HG03066 (cell line): ENCODE measurements around the gene MALRD1.
"Not testable (repeated sequence)": the region's sequence is repeated elsewhere in the genome, so short reads cannot be mapped to it uniquely, and the experiment has no call there.

ENCODE experiments used
- ATAC-seq: cut with Tn5 transposase; IDR thresholded peaks from one replicate; pipeline ENCODE4 v1.9.1; 2021; ENCODE audit warnings: low read depth; ENCODE audit not compliant: unreplicated experiment

Gene MALRD1

DNA sequence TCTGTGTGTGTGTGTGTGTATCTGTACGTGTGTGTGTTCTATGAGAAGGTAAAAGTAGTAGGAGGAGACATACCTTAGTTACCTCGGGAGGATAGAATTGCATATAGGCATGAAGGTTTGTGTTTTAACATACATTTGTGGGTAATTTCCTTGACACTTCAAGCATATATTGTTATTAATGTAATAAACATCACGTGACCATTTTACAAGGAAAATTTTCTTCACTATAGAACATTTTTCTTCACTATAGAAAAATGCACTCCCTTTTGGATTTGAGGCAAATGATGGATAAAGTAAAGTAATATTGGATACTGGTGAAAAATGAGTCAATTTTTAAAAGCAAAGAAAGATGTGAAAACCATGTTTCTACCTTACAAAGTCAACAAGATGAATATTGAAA lies 640.6 kb downstream of the MALRD1 start:
- no peak for ATAC-seq

DNA sequence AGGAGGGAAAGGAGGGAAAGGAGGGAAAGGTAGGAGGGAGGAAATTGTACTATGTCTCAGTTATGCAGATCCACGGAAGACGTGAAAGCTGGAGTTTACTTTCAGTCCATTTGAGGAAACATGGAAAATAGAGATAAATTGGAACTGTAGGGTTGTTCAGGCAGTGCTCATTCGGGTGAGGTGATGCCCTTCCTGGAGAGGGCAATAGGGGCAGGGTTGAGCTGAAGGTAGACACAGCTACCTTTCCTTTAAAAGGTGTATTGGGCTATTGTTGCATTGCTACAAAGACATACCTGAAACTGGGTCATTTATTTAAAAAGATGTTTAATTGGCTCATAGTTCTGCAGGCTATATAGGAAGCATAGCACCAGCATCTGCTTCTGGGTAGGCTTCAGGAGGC lies 650.7 kb downstream of the MALRD1 start:
- ATAC-seq, result no peak

DNA sequence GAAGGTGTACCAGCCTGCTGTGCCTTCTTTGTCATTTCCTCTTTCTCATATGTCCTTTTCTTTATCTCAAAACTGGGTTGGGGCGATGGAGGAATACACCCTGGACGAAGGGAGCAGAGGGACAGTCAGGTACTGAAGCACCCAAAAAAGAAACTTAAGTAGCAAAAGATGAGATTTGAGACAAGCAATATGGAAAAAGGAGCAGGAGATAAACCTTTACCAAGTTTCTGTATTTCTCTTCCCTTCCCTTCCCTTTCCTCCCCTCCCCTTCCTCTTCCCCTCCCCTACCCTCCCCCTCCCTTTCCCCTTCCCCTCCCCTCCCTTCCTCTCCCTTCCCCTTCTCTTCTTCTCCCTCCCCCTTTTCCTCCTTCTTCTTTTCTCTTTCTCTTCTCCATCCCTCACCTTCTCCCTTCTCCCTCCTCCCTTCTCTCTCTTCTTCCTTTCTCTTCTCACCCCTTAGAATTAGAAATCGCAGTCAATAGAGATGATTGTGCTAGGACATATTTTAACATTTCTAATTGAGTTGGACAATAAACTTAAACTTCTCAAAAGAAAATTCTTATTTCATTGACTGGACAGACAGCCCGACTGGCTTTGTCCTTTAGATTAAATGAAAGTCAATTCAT lies 652.9 kb downstream of the MALRD1 start:
- no peak for ATAC-seq

DNA sequence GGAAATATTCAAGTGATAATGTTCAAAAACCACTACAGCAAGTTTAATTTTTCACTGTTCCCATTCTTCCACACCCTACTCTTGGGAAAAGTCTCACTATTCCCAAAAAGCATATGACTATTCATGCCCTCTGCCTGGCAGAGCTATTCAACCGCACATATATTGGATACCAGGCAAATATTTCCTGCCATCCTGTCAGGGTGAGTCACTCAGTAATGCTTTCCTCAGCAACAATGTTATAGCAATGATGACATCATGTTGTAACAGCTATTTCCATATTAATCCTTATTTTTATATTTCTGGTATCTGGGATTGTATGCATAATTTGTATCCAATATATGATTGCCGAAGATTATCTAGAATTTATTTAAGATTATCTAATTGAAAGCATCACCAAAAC lies 653.6 kb downstream of the MALRD1 start:
- no peak for ATAC-seq

DNA sequence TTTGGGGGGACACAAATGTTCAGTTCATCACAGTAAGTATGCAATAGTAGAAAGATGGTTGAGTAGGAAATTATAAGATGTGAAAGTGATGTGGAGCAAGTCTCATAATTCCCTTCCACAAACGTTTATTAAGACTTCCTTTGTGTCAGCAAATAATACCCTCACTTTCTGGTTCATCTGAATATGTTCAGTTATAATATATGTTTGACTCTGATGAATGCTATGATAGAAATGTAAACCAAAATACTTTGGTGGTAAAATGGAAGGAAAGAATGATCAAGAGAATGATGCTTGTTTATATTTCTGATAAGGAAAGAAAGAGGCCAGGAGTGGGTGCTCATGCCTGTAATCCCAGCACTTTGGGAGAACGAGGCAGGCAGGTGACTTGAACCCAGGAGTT lies 655.9 kb downstream of the MALRD1 start:
- no peak for ATAC-seq

DNA sequence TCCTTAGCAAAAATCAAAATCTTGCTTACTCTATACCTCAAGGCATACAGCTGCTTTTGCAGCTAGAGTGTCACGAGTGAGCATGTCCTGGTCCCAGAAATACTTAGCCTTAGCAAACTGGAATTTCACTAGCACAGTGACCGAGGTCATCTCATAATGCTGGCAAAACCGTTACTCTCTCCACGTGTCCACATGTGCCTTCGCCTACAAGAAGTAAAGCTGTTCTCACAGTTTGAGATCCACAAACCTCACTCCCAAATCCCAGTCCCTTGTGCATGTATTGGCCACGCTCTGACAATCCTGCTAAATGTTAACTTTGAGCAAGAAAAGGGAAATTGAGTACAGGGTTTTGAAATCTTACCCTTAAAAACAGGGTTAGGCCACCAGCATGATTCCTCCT lies 656.6 kb downstream of the MALRD1 start:
- no peak for ATAC-seq

DNA sequence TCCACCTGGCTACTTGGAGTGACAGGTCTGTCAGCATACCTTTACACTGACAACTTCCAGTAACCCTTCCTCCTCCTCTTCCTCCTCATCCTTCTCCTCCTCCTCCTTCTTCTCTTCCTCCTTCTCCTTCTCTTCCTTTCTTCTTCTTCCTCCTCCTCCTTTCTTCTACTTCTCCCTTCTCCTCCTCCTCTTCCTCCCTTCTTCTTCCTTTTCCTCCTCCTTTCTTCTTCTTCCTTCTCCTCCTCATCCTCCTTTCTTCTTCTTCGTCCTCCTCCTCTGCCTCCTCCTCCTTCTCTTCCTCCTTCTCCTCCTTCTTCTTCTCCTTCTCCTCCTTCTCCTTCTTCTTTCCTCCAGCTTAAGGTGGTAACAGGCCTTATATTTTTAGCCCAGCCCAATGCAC lies 658.3 kb downstream of the MALRD1 start:
- no peak for ATAC-seq

DNA sequence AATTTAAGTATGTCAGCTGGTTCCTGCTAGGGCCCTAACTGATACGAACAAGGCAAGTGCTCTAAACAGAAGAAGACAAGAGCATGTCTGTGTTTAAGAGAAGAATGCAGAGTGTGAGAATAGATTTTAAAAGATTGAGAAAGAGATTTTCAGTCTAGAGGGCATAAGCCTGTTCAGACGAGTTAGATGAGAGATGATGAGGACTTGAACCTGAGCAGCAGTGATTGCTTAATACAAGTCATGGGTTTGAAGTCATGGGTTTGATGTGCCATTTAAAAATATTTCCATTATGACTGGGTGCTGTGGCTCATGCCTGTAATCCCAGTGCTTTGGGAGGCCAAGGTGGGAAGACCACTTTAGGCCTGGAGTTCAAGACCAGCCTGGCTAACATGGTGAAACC lies 658.8 kb downstream of the MALRD1 start:
- ATAC-seq, result no peak

DNA sequence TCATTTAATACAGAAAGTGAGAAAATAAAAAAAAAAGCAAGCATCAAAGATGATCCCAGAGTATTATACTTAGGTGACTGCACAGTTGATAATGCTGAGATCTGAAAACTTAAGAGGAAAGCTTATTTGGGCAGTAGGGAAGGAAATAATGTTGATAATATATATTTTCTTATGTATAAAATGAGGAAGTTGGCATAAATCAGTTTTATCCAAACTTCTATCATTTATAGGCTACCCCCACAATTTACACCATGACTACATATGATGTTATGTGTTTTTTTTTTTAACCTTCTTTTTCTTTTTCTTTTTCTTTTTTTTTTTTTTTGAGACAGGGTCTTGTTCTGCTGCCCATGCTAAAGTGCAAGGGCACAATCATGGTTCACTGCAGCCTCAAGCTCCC lies 659.4 kb downstream of the MALRD1 start:
- ATAC-seq, result no peak

DNA sequence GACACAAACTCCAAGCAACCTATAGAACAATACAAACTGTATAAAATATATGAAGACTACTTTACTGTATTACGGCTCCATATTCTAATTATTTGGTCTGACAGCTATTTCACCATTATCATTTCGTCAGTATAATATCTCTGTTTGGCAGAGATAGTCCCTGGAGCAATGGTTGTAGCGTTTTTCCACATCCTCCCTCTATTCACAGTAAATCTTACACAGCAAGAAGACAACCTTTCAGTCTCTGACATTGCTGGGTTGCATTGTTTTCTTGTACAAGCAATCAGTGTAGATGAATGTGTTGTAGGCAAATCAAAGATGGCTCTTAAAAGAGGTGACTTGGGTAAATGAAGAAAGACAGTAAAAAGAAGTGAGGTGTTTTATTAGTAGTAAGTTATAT lies 662.0 kb downstream of the MALRD1 start:
- ATAC-seq, result no peak

DNA sequence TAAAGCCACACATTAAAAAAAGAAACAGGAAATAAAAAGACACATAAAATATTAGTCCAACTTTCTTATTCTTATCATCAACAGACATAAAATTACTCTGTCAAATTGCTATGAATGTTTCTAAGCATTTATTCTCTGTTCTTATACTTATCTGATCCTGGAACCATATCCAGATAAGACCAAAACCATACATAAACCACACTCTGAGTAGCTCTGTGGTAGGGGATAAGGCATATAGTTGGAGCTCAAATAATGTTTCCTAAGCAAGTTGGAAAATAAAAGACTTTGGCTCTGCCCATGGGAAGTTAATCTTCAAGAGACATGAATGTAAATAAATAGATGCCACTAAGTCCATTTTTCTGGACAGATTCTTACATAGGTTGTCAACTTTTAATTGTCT lies 664.6 kb downstream of the MALRD1 start:
- no peak for ATAC-seq

DNA sequence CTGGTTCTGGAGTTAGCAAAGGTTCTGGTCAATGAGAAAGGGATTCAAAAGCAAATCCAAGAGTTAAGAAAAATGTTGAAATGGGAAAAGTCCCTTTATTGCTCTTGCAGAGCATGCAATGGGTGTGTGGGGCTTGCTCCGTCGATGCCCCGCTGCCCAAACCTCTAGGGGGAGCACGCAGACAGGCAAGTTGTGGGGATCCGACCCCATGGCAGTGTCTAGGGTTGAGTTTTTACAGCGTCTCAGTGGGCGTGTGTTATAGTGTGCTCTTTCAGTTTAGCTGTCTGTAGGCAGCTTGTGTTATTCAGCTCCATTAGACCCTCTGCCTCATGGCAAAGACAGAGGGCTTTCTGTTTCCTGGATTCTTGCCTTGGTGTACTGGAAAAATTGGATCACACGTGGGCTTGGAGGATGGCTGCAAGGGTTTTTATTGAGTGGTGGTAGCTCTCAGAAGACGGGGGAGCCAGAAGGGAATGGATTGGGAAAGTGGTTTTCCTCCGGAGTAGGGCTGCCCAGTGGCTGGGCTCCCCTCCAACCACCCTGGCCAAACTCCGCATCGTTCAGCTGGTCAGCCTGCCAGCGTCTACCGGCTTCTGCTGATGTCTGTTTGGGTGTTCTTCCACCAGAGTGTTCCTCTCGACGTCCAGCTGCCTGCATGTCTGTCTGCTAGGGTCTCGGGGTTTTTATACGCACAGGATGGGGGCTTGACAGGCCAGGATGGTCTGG lies 665.4 kb downstream of the MALRD1 start:
- no peak for ATAC-seq

DNA sequence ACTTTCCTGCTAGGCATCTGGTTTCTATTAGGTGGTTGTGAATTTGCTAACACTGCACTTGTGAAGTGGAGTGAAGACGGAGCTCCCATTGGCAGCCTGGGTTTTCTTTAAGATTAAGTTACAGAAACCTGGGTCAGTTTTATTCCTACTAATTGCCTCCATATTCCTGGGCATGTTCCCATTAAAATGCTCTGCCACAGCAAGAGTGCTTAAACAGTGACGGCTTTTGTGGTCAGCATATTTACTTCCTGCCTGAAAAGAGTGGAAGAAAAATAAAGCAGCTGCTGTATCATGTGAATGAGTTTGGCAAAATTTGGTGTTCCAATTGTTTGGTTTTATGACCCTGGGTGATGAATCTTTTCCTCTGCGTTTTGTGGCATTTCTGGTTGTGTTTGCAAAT lies 670.7 kb downstream of the MALRD1 start:
- ATAC-seq, result no peak

DNA sequence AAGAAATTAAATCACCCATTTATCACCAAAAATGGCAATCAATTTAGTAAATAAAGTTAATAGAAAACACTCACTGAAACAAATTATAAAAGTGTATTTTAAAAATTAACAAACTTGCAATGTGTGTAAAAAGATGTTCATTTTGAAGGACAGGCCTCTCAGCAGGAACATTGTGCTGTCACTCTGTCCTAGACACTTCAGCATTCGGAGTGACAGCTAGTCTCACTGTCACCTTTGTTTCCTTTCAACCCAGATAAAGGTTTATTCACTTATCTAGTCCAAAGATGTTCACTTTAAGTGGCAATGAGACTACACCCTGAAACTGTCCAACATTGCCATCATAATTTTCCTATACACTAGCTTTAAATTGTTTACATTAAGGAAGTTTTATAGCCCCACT lies 675.7 kb downstream of the MALRD1 start:
- no peak for ATAC-seq

DNA sequence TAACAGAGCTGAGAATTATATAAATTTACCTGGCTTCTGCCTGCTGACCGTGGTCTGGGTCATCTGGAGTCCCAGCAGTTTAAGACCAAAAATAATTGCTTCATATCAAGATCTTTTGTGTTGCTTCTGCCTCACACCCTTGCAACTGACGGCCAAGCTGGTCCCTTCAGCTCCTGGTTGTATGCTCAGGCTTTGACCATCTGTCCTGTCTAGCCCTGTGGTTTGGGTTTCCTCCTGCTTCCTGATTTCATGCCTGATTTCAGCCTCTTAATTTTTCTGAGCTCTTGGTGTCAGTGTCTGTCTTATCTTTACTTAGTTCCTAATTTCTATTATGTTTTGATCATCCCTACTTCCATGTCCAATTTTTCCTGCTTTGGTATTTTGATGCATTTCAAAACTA lies 679.8 kb downstream of the MALRD1 start:
- no peak for ATAC-seq

DNA sequence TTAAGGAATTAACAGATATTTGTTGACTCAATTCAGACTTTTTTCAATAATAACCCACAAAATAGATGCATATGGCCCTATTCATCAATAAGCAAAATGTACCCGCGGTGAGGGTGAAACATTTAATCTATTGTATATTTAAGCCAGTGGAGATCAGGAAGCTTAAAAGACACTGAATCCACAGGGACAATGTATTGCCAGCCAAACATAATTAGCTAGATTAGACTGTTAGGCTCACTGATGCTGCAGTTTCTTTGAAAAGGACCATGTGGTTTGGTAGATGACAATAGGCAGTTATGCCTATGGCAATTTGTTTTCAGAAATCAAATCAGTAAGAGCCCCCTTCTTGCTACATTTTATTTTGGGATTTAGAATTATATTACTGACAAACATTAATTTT lies 680.4 kb downstream of the MALRD1 start:
- ATAC-seq, result no peak

DNA sequence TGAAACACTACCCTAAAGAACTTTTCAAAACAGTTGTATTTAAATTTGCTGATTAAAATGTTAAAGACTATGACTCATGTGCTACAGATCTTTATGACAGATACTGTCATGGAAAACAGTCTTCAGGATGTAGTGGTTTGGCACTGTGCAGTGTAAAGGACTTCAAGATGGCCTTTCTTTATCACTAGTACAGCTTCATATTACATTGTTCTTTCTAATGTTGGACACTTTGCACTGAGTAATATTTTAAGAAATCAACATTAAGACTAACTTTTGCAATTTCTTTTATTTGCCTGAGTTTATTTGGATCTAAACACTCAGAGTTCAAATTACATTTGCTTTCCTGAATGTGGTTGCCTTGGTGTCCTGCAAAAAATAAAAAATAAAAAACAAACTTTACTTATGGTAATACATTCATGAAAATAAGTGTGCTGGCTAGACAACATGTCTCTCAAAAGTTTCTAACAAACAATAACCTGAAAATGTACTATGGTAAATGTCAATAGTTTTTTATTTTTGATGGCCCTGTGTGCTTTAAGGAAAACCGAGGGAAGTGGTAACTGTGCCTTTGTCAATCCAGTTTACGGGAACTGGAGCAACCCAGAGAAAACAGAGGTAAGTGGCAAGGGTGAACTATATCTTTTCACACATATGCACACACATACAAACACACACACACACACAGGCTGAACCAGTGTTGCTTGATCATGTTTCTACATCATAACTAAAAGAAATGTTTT lies 681.7 kb downstream of the MALRD1 start:
- no peak for ATAC-seq

DNA sequence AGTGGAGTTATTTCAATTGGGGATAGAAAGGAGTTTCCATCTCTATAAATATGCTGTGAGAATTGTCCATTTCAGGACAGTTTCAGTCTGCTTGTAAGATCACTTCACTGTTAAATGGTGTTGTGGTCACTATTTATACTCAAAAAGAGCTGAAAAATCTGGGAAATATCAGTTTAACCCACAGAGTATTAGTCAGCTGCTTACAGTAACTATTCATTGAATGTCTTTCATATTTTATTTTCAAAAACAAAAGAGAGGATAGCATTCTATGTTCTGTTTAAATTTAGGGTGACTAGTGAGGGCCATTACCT lies 682.3 kb downstream of the MALRD1 start:
- no peak for ATAC-seq

DNA sequence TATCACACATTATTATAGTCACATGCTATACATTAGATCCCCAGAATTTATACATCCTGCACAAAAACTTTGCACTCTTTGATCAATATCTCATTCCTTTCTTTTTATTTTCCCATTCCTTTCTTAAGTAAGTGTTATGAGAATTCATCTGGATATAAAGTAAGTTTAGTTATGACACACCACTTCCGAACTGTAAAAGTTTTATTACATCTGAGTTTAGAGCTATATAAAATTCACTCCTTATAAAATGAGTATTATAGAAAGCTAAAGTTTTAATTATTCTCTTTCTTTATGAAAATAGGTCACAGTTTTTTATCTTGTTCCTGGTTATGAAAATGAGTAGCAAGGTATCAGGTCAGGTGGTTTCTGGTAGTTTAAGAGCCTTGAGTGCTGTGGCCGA lies 683.0 kb downstream of the MALRD1 start:
- ATAC-seq, result no peak

DNA sequence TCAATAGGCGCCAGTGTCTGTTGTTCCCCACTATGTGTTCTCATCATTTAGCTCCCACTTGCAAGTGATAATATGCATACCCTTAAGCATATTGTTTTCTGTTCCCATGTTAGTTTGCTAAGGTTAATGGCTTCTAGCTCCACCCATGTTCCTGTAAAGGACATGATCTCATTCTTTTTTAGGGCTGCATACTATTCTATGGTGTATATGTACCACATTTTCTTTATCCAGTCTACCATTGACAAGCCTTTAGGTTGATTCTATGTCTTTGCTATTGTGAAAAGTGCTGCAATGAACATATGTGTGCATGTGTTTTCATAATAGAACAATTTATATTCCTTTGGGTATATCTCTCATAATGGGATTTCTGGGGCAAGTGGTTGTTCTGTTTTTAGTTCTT lies 689.8 kb downstream of the MALRD1 start:
- no peak for ATAC-seq

DNA sequence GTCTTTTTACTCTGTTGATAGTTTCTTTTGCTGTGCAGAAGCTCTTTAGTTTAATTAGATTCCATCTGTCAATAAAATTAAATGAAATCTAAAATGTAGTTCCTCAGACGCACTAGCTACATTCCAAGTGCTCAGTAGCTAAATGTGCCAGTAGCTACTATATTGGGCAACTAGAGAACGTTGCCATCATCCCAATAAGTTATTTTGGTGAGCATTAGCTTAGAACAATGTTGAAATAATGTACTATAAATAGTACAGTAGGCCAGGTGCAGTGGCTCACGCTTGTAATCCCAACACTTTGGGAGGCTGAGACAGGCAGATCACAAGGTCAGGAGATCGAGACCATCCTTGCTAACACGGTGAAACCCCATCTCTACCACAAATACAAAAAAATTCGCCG lies 690.6 kb downstream of the MALRD1 start:
- not testable (repeated sequence) for ATAC-seq

DNA sequence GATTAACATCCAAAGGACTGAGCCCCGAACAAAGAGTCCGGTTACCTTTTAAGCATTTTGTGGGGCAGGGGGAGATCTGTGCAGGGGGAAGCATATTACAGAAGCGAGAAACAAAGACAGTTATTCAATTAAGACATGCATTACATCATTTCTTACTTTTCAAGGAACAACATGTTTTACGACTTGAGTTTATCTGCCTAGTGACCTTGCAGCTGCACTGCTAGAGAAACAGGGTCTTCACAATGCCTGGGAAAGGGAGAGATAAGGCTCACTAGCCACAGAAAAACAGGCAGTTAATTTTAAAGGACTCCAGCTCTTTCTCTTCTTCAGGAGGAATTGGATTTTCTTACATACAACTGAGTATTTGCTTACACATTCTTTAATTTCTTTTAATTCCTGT lies 693.5 kb downstream of the MALRD1 start:
- not testable (repeated sequence) for ATAC-seq
